Non-pigmented ciliary epithelial cell (primary cell): ENCODE data around the gene DENND4B.

Experiments used
- DNase-seq: peaks from one replicate; pipeline ENCODE4 v3.0.0-alpha.2; 2010; ENCODE audit warnings: low read depth

DENND4B gene

GRCh38 chr1:153945131-153945794, 1.3 kb downstream of the DENND4B start:
- no peak for DNase-seq

GRCh38 chr1:153944827-153945117, 1.7 kb downstream of the DENND4B start:
- DNase-seq: no peak

- DNase-seq: no peak
Observed at GRCh38 chr1:153944005-153944826, 2.3 kb downstream of the DENND4B start.

- no peak for DNase-seq
Observed at GRCh38 chr1:153942766-153943549, 3.6 kb downstream of the DENND4B start.

- no peak for DNase-seq
Observed at GRCh38 chr1:153941826-153942725, 4.4 kb downstream of the DENND4B start.

- no peak for DNase-seq
Observed at GRCh38 chr1:153940756-153941155, 5.8 kb downstream of the DENND4B start.

- no peak for DNase-seq
Observed at GRCh38 chr1:153939476-153939875, 7.0 kb downstream of the DENND4B start.

GRCh38 chr1:153938996-153939395, 7.5 kb downstream of the DENND4B start:
- no peak for DNase-seq

- no peak for DNase-seq
Observed at GRCh38 chr1:153937331-153937730, 9.2 kb downstream of the DENND4B start.

- DNase-seq: no peak
Observed at GRCh38 chr1:153936011-153936802, 10.3 kb downstream of the DENND4B start.

- DNase-seq: no peak
Observed at GRCh38 chr1:153934746-153935145, 11.8 kb downstream of the DENND4B start.

GRCh38 chr1:153933955-153934354, 12.6 kb downstream of the DENND4B start:
- no peak for DNase-seq

- DNase-seq: no peak
Observed at GRCh38 chr1:153933430-153933829, 13.1 kb downstream of the DENND4B start.

- no peak for DNase-seq
Observed at GRCh38 chr1:153932156-153933131, 14.1 kb downstream of the DENND4B start.

GRCh38 chr1:153929981-153930948, 16.3 kb downstream of the DENND4B start:
- DNase-seq: no peak

- no peak for DNase-seq
Observed at GRCh38 chr1:153929426-153929825, 17.1 kb downstream of the DENND4B start.

GRCh38 chr1:153928791-153929341, 17.7 kb downstream of the DENND4B start:
- no peak for DNase-seq

- DNase-seq: no peak
Observed at GRCh38 chr1:153928245-153928644, 18.3 kb downstream of the DENND4B start.
